SU-DHL-6 (cell line): Measurements from ENCODE around the gene CHST9.
"Not testable (repeated sequence)": the region's sequence is repeated elsewhere in the genome, so short reads cannot be mapped to it uniquely, and the experiment has no call there.

Source experiments
- CTCF ChIP-seq: fragments of 200-600 bp; sonication (generic); IDR thresholded peaks from one replicate; pipeline ENCODE4 v1.5.1; 2017; ENCODE audit warnings: antibody characterized with exemption, mild to moderate bottlenecking, low read length, moderate library complexity; ENCODE audit not compliant: insufficient read depth, poor library complexity, severe bottlenecking
- EZH2phosphoT487 ChIP-seq: fragments of 200-600 bp; sonication (generic), shearing (Covaris generic); conservative IDR thresholded peaks from 2 replicates; pipeline ENCODE4 v1.6.1; 2018; ENCODE audit warnings: mild to moderate bottlenecking, antibody characterized with exemption, low read length, moderate library complexity, mixed read lengths

- not testable (repeated sequence) for TF ChIP-seq CTCF, EZH2phosphoT487
Measured at GRCh38 chr18:27093290-27093689, 91.8 kb downstream of the CHST9 start.
